HEK293 (cell line): Measurements from ENCODE around the gene ARR3.

Experiments used
- CTCF ChIA-PET: fragments of 350-600 bp; formaldehyde crosslinking; extraction: SDS; loops from one replicate; lab custom pipeline; 2021; ENCODE audit warnings: antibody characterized with exemption; lab: Yijun Ruan, JAX
- POLR2A ChIA-PET: fragments of 300-600 bp; formaldehyde crosslinking; extraction: SDS; loops from one replicate; lab custom pipeline; 2020; ENCODE audit warnings: antibody characterized with exemption, inconsistent platforms; lab: Yijun Ruan, JAX
- H3K27ac ChIP-seq: fragments of 200-500 bp; sonication (Bioruptor generic); 2 replicates; pipeline ENCODE4 v1.5.1; 2014; ENCODE audit warnings: low read depth, low read length, control low read depth, inconsistent platforms; ENCODE audit errors: extremely low read depth
- H3K36me3 ChIP-seq, 2 experiments: fragments of 200-500 bp in 1 of 2; sonication (Bioruptor generic) in 1 of 2; 1 replicate in 1 of 2; 2 replicates in 1 of 2; pipeline ENCODE4 v1.5.1; 2014 to 2017; ENCODE audit warnings: inconsistent platforms in 2 of 2, low read length in 2 of 2; ENCODE audit not compliant: control insufficient read depth in 2 of 2, insufficient read depth in 1 of 2
- H3K4me1 ChIP-seq: fragments of 200-500 bp; sonication (Bioruptor generic); 2 replicates; pipeline ENCODE4 v1.5.1; 2014; ENCODE audit warnings: mild to moderate bottlenecking, low read length, inconsistent platforms; ENCODE audit not compliant: control insufficient read depth, insufficient read depth
- H3K4me3 ChIP-seq: 2 replicates; pipeline ENCODE4 v1.5.1; 2011; ENCODE audit warnings: low read depth, mild to moderate bottlenecking, control low read depth, low read length, moderate library complexity
- H3K9me3 ChIP-seq: fragments of 200-500 bp; sonication (Bioruptor generic); 2 replicates; pipeline ENCODE4 v1.5.1; 2014; ENCODE audit warnings: low read depth, low read length, inconsistent platforms; ENCODE audit not compliant: control insufficient read depth, insufficient read depth
- KLF7 ChIP-seq: fragments of 450-650 bp; formaldehyde crosslinking; IDR thresholded peaks from 2 replicates; pipeline ENCODE4 v1.5.1; 2016; ENCODE audit warnings: missing biosample characterization, missing genetic modification characterization, borderline replicate concordance
- KLF8 ChIP-seq: fragments of 450-650 bp; formaldehyde crosslinking; IDR thresholded peaks from 2 replicates; pipeline ENCODE4 v1.5.1; 2016; ENCODE audit warnings: missing biosample characterization, missing genetic modification characterization
- ZBTB20 ChIP-seq: fragments of 450-650 bp; formaldehyde crosslinking; IDR thresholded peaks from 2 replicates; pipeline ENCODE4 v1.5.1; 2016; ENCODE audit warnings: missing biosample characterization, missing genetic modification characterization
- ZNF140 ChIP-seq: fragments of 450-650 bp; formaldehyde crosslinking; IDR thresholded peaks from 2 replicates; pipeline ENCODE4 v1.5.1; 2016; ENCODE audit warnings: missing biosample characterization, missing genetic modification characterization
- ZNF23 ChIP-seq: fragments of 450-650 bp; formaldehyde crosslinking; IDR thresholded peaks from 2 replicates; pipeline ENCODE4 v1.5.1; 2016; ENCODE audit warnings: missing biosample characterization, missing genetic modification characterization, borderline replicate concordance
- ZNF48 ChIP-seq: fragments of 450-650 bp; formaldehyde crosslinking; IDR thresholded peaks from 2 replicates; pipeline ENCODE4 v1.5.1; 2016; ENCODE audit warnings: missing biosample characterization, missing genetic modification characterization
- ZNF843 ChIP-seq: fragments of 450-650 bp; formaldehyde crosslinking; IDR thresholded peaks from 2 replicates; pipeline ENCODE4 v1.5.1; 2016; ENCODE audit warnings: missing biosample characterization, missing genetic modification characterization
- ZXDB ChIP-seq: fragments of 450-650 bp; formaldehyde crosslinking; IDR thresholded peaks from 2 replicates; pipeline ENCODE4 v1.5.1; 2016; ENCODE audit warnings: missing biosample characterization, missing genetic modification characterization
- TF ChIP-seq, protein P1 (sequence below): fragments of 450-650 bp; formaldehyde crosslinking; IDR thresholded peaks from 2 replicates; pipeline ENCODE4 v1.5.1; 2017; ENCODE audit warnings: missing biosample characterization, missing genetic modification characterization
- TF ChIP-seq, protein P2 (sequence below): fragments of 450-650 bp; formaldehyde crosslinking; IDR thresholded peaks from 2 replicates; pipeline ENCODE4 v1.5.1; 2016; ENCODE audit warnings: missing biosample characterization, missing genetic modification characterization
- TF ChIP-seq, protein P3 (sequence below): fragments of 450-650 bp; formaldehyde crosslinking; IDR thresholded peaks from 2 replicates; pipeline ENCODE4 v1.5.1; 2016; ENCODE audit warnings: missing biosample characterization, missing genetic modification characterization
- TF ChIP-seq, protein P4 (sequence below): fragments of 450-650 bp; formaldehyde crosslinking; IDR thresholded peaks from 2 replicates; pipeline ENCODE4 v1.5.1; 2017; ENCODE audit warnings: missing biosample characterization, missing genetic modification characterization
- TF ChIP-seq, protein P5 (sequence below): fragments of 450-650 bp; formaldehyde crosslinking; IDR thresholded peaks from 2 replicates; pipeline ENCODE4 v1.5.1; 2016; ENCODE audit warnings: missing biosample characterization, missing genetic modification characterization
- TF ChIP-seq, protein P6 (sequence below): IDR thresholded peaks from 2 replicates; pipeline ENCODE4 v1.6.1; 2011; ENCODE audit warnings: mild to moderate bottlenecking, low read depth, low read length, borderline replicate concordance

The ARR3 gene

DNA sequence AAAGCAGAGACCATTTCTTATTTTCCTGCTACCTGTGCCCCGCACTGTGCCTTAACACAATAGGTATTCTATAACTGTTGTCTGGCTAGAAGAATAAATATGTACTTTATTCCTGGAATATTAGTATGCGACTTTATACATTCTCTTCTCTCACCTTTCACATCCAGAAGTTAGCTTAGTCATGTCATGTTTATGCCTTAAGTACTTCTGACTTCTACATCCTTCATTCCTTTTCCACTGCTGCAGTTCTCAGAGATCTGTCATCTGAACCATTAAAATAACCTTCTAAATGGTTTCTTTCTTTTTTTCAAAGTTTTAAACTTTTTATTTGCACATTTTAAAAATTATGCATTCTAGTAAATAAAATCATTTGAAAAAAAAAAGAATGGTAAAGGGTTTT, 56.2 kb downstream of the ARR3 start (continued):
- no peak for TF ChIP-seq ZNF140 (tag by site-specific recombination)
- TF ChIP-seq, protein P1, sequence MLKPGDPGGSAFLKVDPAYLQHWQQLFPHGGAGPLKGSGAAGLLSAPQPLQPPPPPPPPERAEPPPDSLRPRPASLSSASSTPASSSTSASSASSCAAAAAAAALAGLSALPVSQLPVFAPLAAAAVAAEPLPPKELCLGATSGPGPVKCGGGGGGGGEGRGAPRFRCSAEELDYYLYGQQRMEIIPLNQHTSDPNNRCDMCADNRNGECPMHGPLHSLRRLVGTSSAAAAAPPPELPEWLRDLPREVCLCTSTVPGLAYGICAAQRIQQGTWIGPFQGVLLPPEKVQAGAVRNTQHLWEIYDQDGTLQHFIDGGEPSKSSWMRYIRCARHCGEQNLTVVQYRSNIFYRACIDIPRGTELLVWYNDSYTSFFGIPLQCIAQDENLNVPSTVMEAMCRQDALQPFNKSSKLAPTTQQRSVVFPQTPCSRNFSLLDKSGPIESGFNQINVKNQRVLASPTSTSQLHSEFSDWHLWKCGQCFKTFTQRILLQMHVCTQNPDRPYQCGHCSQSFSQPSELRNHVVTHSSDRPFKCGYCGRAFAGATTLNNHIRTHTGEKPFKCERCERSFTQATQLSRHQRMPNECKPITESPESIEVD (tag by site-specific recombination), result no peak

DNA sequence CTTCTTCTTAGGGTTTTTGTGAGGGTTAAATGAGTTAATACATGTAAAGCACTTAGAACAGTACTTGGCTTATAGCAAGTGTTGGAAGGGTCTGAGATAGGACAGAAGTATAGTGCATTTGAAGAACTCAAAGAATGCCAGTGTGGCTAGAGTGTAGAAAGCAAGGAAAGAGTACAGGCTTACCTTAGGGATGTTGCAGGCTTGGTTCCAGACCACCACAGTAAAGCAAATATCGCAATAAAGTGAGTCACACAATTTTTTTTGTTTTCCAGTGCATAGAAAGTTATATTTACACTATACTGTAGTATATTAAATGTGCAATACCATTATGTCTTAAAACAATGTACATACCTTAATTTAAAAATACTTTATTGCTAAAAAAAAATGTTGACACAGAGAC, 63.0 kb downstream of the ARR3 start:
- ChIA-PET POLR2A (no interaction called here), CTCF (no interaction called here)
- no peak overlapping the region for H3K4me3 ChIP-seq
- no peak overlapping the region for H3K27ac ChIP-seq
- H3K4me1 ChIP-seq, result no peaks in the 10 kb centered on the region
- H3K36me3 ChIP-seq, result peaks cover 34 to 68% of the 10 kb centered on the region in 2 experiments
- TF ChIP-seq ZNF48 (tag by site-specific recombination) (no peak), ZNF23 (tag by site-specific recombination) (no peak), ZXDB (tag by site-specific recombination) (no peak), ZBTB20 (tag by site-specific recombination) (no peak), ZNF843 (tag by site-specific recombination) (no peak), KLF8 (no peak), KLF7 (tag by site-specific recombination) (no peak)
- TF ChIP-seq, protein P2, sequence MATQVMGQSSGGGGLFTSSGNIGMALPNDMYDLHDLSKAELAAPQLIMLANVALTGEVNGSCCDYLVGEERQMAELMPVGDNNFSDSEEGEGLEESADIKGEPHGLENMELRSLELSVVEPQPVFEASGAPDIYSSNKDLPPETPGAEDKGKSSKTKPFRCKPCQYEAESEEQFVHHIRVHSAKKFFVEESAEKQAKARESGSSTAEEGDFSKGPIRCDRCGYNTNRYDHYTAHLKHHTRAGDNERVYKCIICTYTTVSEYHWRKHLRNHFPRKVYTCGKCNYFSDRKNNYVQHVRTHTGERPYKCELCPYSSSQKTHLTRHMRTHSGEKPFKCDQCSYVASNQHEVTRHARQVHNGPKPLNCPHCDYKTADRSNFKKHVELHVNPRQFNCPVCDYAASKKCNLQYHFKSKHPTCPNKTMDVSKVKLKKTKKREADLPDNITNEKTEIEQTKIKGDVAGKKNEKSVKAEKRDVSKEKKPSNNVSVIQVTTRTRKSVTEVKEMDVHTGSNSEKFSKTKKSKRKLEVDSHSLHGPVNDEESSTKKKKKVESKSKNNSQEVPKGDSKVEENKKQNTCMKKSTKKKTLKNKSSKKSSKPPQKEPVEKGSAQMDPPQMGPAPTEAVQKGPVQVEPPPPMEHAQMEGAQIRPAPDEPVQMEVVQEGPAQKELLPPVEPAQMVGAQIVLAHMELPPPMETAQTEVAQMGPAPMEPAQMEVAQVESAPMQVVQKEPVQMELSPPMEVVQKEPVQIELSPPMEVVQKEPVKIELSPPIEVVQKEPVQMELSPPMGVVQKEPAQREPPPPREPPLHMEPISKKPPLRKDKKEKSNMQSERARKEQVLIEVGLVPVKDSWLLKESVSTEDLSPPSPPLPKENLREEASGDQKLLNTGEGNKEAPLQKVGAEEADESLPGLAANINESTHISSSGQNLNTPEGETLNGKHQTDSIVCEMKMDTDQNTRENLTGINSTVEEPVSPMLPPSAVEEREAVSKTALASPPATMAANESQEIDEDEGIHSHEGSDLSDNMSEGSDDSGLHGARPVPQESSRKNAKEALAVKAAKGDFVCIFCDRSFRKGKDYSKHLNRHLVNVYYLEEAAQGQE, result no peak
- TF ChIP-seq, protein P3, sequence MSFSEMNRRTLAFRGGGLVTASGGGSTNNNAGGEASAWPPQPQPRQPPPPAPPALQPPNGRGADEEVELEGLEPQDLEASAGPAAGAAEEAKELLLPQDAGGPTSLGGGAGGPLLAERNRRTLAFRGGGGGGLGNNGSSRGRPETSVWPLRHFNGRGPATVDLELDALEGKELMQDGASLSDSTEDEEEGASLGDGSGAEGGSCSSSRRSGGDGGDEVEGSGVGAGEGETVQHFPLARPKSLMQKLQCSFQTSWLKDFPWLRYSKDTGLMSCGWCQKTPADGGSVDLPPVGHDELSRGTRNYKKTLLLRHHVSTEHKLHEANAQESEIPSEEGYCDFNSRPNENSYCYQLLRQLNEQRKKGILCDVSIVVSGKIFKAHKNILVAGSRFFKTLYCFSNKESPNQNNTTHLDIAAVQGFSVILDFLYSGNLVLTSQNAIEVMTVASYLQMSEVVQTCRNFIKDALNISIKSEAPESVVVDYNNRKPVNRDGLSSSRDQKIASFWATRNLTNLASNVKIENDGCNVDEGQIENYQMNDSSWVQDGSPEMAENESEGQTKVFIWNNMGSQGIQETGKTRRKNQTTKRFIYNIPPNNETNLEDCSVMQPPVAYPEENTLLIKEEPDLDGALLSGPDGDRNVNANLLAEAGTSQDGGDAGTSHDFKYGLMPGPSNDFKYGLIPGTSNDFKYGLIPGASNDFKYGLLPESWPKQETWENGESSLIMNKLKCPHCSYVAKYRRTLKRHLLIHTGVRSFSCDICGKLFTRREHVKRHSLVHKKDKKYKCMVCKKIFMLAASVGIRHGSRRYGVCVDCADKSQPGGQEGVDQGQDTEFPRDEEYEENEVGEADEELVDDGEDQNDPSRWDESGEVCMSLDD (tag by site-specific recombination), result no peak
- TF ChIP-seq, protein P4, sequence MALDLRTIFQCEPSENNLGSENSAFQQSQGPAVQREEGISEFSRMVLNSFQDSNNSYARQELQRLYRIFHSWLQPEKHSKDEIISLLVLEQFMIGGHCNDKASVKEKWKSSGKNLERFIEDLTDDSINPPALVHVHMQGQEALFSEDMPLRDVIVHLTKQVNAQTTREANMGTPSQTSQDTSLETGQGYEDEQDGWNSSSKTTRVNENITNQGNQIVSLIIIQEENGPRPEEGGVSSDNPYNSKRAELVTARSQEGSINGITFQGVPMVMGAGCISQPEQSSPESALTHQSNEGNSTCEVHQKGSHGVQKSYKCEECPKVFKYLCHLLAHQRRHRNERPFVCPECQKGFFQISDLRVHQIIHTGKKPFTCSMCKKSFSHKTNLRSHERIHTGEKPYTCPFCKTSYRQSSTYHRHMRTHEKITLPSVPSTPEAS, result no peak
- TF ChIP-seq, protein P5, sequence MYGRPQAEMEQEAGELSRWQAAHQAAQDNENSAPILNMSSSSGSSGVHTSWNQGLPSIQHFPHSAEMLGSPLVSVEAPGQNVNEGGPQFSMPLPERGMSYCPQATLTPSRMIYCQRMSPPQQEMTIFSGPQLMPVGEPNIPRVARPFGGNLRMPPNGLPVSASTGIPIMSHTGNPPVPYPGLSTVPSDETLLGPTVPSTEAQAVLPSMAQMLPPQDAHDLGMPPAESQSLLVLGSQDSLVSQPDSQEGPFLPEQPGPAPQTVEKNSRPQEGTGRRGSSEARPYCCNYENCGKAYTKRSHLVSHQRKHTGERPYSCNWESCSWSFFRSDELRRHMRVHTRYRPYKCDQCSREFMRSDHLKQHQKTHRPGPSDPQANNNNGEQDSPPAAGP (tag by site-specific recombination), result no peak
- TF ChIP-seq, protein P6, sequence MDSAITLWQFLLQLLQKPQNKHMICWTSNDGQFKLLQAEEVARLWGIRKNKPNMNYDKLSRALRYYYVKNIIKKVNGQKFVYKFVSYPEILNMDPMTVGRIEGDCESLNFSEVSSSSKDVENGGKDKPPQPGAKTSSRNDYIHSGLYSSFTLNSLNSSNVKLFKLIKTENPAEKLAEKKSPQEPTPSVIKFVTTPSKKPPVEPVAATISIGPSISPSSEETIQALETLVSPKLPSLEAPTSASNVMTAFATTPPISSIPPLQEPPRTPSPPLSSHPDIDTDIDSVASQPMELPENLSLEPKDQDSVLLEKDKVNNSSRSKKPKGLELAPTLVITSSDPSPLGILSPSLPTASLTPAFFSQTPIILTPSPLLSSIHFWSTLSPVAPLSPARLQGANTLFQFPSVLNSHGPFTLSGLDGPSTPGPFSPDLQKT, result no peak
- TF ChIP-seq, all 188 proteins: peak for 0
- H3K9me3 ChIP-seq, result no peaks in the 10 kb centered on the region
